ENCODE data around the gene CEBPE.

The CEBPE gene

DNA sequence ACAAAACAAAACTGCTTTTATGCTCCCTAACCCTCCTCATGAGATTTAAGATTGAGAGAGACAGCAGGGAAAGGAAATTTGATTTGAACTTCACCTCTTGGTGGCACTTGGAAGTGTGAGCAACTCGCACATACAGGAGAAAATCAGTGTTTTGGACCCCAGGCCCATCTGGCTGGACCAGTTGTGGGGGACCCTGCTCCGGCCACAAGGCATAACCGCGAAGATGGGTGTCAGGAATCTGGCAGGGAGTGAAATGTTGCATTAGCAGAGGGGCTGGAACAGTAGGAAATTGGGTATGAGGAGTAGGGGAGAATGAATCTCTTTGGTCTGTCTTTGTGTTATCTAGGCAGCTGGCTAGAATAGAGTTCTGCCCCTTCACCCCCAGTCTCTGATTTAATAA, 15.5 kb downstream of the CEBPE start:
- H3K4me1 ChIP-seq (ENCODE audit: insufficient read depth, low read length, severe bottlenecking) = no peaks in the 10 kb centered on the region
- H3K79me2 ChIP-seq (ENCODE audit: insufficient read depth, low read length) = no peaks in the 10 kb centered on the region
- H4K20me1 ChIP-seq (ENCODE audit: insufficient read depth, low read length) = no peaks in the 10 kb centered on the region
- no peak for TF ChIP-seq EZH2 (IDR thresholded peaks at IDR 0.05; ENCODE audit: borderline replicate concordance, low read length)
- TF ChIP-seq CTCF (IDR thresholded peaks at IDR 0.05; ENCODE audit: low read length) = no peak
- H3K27ac ChIP-seq (ENCODE audit: low read depth, low read length, poor library complexity, severe bottlenecking) = no peak overlapping the region
- no peaks in the 10 kb centered on the region for H3K9me3 ChIP-seq (ENCODE audit: low read length)
- no peak overlapping the region for H3K4me3 ChIP-seq (ENCODE audit: low read depth, low read length, poor library complexity, severe bottlenecking)
- no peak overlapping the region for H3K9ac ChIP-seq (ENCODE audit: low read length)
- H3K36me3 ChIP-seq (ENCODE audit: insufficient read depth, low read length) = peaks cover 9% of the 10 kb centered on the region
- no peaks in the 10 kb centered on the region for H3K9me2 ChIP-seq (ENCODE audit: low read depth, low read length)
- H2AFZ ChIP-seq (ENCODE audit: low read length) = no peak overlapping the region
- no peak overlapping the region for H3K4me2 ChIP-seq (ENCODE audit: low read length)
- H3F3A ChIP-seq (ENCODE audit: insufficient read depth, low read length) = no peaks in the 10 kb centered on the region
- H3K27me3 ChIP-seq (ENCODE audit: insufficient read depth, low read length) = no peaks in the 10 kb centered on the region

DNA sequence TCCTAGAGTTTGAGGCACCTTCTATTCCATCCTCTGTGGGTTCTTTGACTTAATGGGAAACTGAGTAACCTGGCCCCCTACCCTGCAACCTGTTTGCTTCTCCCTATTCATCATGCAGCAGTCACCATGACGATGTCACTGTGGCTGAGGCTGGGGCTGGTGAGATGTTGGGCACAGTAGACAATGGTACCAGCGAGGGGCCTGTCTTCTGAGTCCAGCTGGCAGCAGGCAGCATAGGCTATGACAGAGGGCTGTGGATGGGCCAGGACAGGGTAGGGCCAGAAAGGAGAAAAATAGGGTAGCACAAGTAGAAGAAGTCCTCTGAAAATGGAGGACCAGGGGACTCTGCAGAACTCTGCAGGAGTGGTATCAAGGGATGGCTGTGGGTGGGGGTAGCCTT, 16.3 kb downstream of the CEBPE start:
- TF ChIP-seq EZH2 (IDR thresholded peaks at IDR 0.05; ENCODE audit: borderline replicate concordance, low read length) (no peak), CTCF (IDR thresholded peaks at IDR 0.05; ENCODE audit: low read length) (no peak)
- H3K79me2 ChIP-seq (ENCODE audit: insufficient read depth, low read length) = no peaks in the 10 kb centered on the region
- H3K9ac ChIP-seq (ENCODE audit: low read length) = no peak overlapping the region
- H3F3A ChIP-seq (ENCODE audit: insufficient read depth, low read length) = no peaks in the 10 kb centered on the region
- no peaks in the 10 kb centered on the region for H3K9me2 ChIP-seq (ENCODE audit: low read depth, low read length)
- H4K20me1 ChIP-seq (ENCODE audit: insufficient read depth, low read length) = no peaks in the 10 kb centered on the region
- no peaks in the 10 kb centered on the region for H3K27me3 ChIP-seq (ENCODE audit: insufficient read depth, low read length)
- peaks cover 17% of the 10 kb centered on the region for H3K36me3 ChIP-seq (ENCODE audit: insufficient read depth, low read length)
- no peak overlapping the region for H3K27ac ChIP-seq (ENCODE audit: low read depth, low read length, poor library complexity, severe bottlenecking)
- no peaks in the 10 kb centered on the region for H3K4me1 ChIP-seq (ENCODE audit: insufficient read depth, low read length, severe bottlenecking)
- H2AFZ ChIP-seq (ENCODE audit: low read length) = no peak overlapping the region
- H3K4me3 ChIP-seq (ENCODE audit: low read depth, low read length, poor library complexity, severe bottlenecking) = no peak overlapping the region
- H3K4me2 ChIP-seq (ENCODE audit: low read length) = no peak overlapping the region
- no peaks in the 10 kb centered on the region for H3K9me3 ChIP-seq (ENCODE audit: low read length)

DNA sequence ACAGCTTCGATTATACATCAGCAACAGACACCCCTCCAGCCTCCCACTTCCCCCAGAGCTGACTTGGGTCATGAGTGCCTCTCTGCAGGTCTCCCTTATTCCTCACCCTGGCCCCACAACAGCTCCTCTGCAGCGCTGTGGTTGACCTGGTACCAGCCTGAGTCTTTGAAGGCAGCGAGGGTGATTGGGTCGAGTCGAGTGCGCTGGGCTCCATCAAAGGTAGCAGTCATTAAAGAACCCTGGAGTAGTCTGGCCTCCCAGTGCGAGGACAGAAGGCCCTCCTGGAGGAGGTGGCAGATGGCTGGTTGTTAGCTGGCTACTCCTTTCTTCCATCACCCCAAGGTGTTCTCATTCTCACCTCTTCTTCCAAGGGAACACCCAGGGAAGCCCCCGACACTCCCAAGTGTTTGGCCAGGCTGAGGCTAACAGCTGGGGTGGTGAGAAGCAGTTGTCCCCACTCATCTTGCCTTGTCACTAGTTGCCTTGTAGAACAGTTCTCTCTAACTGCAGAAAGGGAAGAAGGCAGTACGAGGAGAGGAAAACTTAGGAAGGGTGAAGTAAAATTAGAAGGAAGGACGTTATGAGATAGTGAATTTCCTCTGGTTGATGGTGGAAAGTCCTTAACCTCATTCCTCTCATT, 16.9 kb downstream of the CEBPE start:
- Histone ChIP-seq H3K36me3 (ENCODE audit: insufficient read depth, low read length) (peaks cover 24% of the 10 kb centered on the region), H3K79me2 (ENCODE audit: insufficient read depth, low read length) (no peaks in the 10 kb centered on the region), H3K27me3 (ENCODE audit: insufficient read depth, low read length) (no peaks in the 10 kb centered on the region), H3K9me3 (ENCODE audit: low read length) (no peaks in the 10 kb centered on the region), H3K9ac (ENCODE audit: low read length) (no peak overlapping the region), H3K4me1 (ENCODE audit: insufficient read depth, low read length, severe bottlenecking) (no peaks in the 10 kb centered on the region), H3K27ac (ENCODE audit: low read depth, low read length, poor library complexity, severe bottlenecking) (no peak overlapping the region), H3K4me2 (ENCODE audit: low read length) (no peak overlapping the region), H4K20me1 (ENCODE audit: insufficient read depth, low read length) (no peaks in the 10 kb centered on the region), H3K9me2 (ENCODE audit: low read depth, low read length) (no peaks in the 10 kb centered on the region), H3K4me3 (ENCODE audit: low read depth, low read length, poor library complexity, severe bottlenecking) (no peak overlapping the region), H3F3A (ENCODE audit: insufficient read depth, low read length) (no peaks in the 10 kb centered on the region), H2AFZ (ENCODE audit: low read length) (no peak overlapping the region)
- TF ChIP-seq CTCF (IDR thresholded peaks at IDR 0.05; ENCODE audit: low read length) (no peak), EZH2 (IDR thresholded peaks at IDR 0.05; ENCODE audit: borderline replicate concordance, low read length) (no peak)

Measured in OCI-LY1 (cell line).